ENCODE measurements around the gene MRGPRE.

DNA sequence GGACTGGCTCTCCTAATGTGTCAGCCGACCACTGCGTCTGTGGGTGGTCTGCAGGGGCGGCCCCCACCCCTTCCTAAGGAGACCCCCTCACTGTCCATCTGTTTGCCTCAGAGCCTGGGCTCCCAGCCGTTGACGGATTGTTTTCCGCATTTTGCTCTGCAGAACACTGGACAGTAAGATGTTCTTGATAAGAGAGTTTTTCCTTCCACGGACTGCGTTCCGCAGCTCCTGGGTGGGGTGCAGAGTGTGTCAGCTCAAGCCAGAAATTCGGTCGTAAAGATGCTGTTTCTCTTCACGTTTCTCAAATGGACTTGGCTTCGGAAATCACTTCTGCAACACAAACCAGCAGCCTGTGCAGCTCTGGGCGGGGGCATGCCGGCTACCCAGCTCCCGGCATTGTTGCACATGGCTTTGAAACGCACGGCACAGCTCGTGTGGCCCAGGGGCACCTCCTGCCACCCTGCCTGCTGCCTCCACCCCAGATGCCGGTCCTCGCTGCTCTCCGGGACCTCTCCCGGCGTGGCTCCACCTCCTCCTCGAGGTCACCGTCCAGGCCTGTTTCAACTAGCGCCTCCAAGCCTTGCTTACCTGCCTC, 10.7 kb downstream of the MRGPRE start:
- TF ChIP-seq, protein P1, sequence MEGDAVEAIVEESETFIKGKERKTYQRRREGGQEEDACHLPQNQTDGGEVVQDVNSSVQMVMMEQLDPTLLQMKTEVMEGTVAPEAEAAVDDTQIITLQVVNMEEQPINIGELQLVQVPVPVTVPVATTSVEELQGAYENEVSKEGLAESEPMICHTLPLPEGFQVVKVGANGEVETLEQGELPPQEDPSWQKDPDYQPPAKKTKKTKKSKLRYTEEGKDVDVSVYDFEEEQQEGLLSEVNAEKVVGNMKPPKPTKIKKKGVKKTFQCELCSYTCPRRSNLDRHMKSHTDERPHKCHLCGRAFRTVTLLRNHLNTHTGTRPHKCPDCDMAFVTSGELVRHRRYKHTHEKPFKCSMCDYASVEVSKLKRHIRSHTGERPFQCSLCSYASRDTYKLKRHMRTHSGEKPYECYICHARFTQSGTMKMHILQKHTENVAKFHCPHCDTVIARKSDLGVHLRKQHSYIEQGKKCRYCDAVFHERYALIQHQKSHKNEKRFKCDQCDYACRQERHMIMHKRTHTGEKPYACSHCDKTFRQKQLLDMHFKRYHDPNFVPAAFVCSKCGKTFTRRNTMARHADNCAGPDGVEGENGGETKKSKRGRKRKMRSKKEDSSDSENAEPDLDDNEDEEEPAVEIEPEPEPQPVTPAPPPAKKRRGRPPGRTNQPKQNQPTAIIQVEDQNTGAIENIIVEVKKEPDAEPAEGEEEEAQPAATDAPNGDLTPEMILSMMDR (IDR thresholded peaks at IDR 0.05): no peak
- no peak for TF ChIP-seq POLR2A (IDR thresholded peaks at IDR 0.05)

All from lower leg skin (tissue), 3 donors.